ENCODE data around the gene PINLYP. TPM values are rescaled to one million over a fixed set of nuclear protein-coding genes. Genes with fewer than 3 reads are reported as not detected.
A peak's percentile ranks its signal among the peaks of the same experiment; 100 is the strongest.

PINLYP gene
- polyA plus RNA-seq, 3 donors, result 0.83 to 1.3 (median 0.93) TPM

GRCh38 chr19:43607238-43608205 is 31.9 kb downstream of the PINLYP start:
- Mint-ChIP-seq H3K4me1 (peaks cover 9% of the 10 kb centered on the region), H3K27me3 (ENCODE audit: low read depth in 3 of 3) (peaks cover 0 to 2% (median 0%) of the 10 kb centered on the region in 3 donors), H3K36me3 (peaks cover 19 to 25% of the 10 kb centered on the region in 2 donors), H3K27ac (peak overlapping the region in 2 of 7 donors; percentile 0 to 50), H3K9me3 (peaks cover 0 to 3% (median 0%) of the 10 kb centered on the region in 7 donors), H3K4me3 (peak overlapping the region; percentile 12 to 59)
- Histone ChIP-seq H3K4me3 (replicated peaks in 1 of 3; ENCODE audit: low read depth in 2 of 3, low read length in 3 of 3) (peak overlapping the region in 2 of 3 experiments; percentile 29 to 69), H3K9ac (ENCODE audit: insufficient read depth, low read length, poor library complexity, severe bottlenecking) (peak overlapping the region; percentile 59), H3K79me2 (ENCODE audit: insufficient read depth, low read length) (no peaks in the 10 kb centered on the region), H2AFZ (ENCODE audit: insufficient read depth, low read depth, low read length, poor library complexity, severe bottlenecking) (peak overlapping the region; percentile 83), H3K36me3 (replicated peaks in 1 of 2; ENCODE audit: control insufficient read depth in 1 of 2, insufficient read depth in 2 of 2, low read length in 2 of 2) (peaks cover 0 to 6% of the 10 kb centered on the region in 2 donors), H3K9me3 (replicated peaks in 1 of 2; ENCODE audit: control insufficient read depth in 1 of 2, insufficient read depth in 1 of 2, low read length in 2 of 2) (no peaks in the 10 kb centered on the region), H3K4me2 (replicated peaks; ENCODE audit: extremely low read depth, low read length, poor library complexity, severe bottlenecking) (peak overlapping the region; percentile 75), H3K27ac (ENCODE audit: low read depth in 1 of 2, low read length in 2 of 2) (peak overlapping the region in 1 of 2 donors; percentile 32), H3K27me3 (ENCODE audit: control insufficient read depth in 2 of 2, insufficient read depth in 2 of 2, low read length in 2 of 2) (no peaks in the 10 kb centered on the region), H4K20me1 (ENCODE audit: insufficient read depth, low read length) (no peaks in the 10 kb centered on the region), H3K4me1 (ENCODE audit: control insufficient read depth in 1 of 2, insufficient read depth in 2 of 2, low read length in 2 of 2) (peaks cover 6 to 11% of the 10 kb centered on the region in 2 donors)
- DNase-seq, result no peak
- no peak for TF ChIP-seq CTCF (IDR thresholded peaks at IDR 0.05)
- WGBS (ENCODE audit: insufficient coverage), result 51% methylated on average over 11 of the region's 28 CpGs
- intact Hi-C loops (cut with micrococcal nuclease), result no loop called here

DNA sequence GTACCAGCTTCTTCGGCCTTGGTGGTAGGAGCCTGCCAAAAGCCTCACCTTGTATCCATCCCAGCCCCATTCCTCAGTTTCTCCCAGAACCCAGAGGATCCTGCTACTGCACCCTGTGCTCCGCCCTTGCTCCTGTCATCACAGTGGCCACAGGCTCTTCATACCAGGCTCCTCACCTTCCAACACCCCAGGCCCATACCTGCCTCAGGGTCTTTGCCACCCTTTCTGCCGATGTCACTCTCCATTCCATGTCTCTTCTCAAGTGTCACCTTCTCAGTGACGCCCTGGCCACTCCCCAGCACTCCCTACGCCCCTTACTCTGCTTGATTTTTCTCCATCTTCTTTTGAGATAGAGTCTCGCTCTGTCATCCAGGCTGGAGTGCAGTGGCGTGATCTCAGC is 34.3 kb downstream of the PINLYP start:
- intact Hi-C loops (cut with micrococcal nuclease), result no loop called here

More for the DNA sequence above, 34.3 kb downstream of the PINLYP start:
- no peak for TF ChIP-seq CTCF (IDR thresholded peaks at IDR 0.05)
- no peak for DNase-seq
- Mint-ChIP-seq H3K4me1 (peaks cover 9% of the 10 kb centered on the region), H3K27ac (no peak overlapping the region), H3K9me3 (peaks cover 0 to 6% (median 0%) of the 10 kb centered on the region in 7 donors), H3K4me3 (no peak overlapping the region), H3K27me3 (ENCODE audit: low read depth in 3 of 3) (peaks cover 0 to 5% (median 0%) of the 10 kb centered on the region in 3 donors), H3K36me3 (peaks cover 34 to 37% of the 10 kb centered on the region in 2 donors)
- 86% methylated on average over 7 of the region's 7 CpGs for WGBS (ENCODE audit: insufficient coverage)
- H3K36me3 ChIP-seq (replicated peaks in 1 of 2; ENCODE audit: control insufficient read depth in 1 of 2, insufficient read depth in 2 of 2, low read length in 2 of 2), result no peaks in the 10 kb centered on the region
- no peaks in the 10 kb centered on the region for H3K79me2 ChIP-seq (ENCODE audit: insufficient read depth, low read length)
- no peaks in the 10 kb centered on the region for H3K9me3 ChIP-seq (replicated peaks in 1 of 2; ENCODE audit: control insufficient read depth in 1 of 2, insufficient read depth in 1 of 2, low read length in 2 of 2)
- no peak overlapping the region for H3K9ac ChIP-seq (ENCODE audit: insufficient read depth, low read length, poor library complexity, severe bottlenecking)
- no peak overlapping the region for H3K4me2 ChIP-seq (replicated peaks; ENCODE audit: extremely low read depth, low read length, poor library complexity, severe bottlenecking)
- no peak overlapping the region for H3K27ac ChIP-seq (ENCODE audit: low read depth in 1 of 2, low read length in 2 of 2)
- no peaks in the 10 kb centered on the region for H4K20me1 ChIP-seq (ENCODE audit: insufficient read depth, low read length)
- H3K27me3 ChIP-seq (ENCODE audit: control insufficient read depth in 2 of 2, insufficient read depth in 2 of 2, low read length in 2 of 2), result no peaks in the 10 kb centered on the region
- no peak overlapping the region for H3K4me3 ChIP-seq (replicated peaks in 1 of 3; ENCODE audit: low read depth in 2 of 3, low read length in 3 of 3)
- peaks cover 6 to 11% of the 10 kb centered on the region in 2 donors for H3K4me1 ChIP-seq (ENCODE audit: control insufficient read depth in 1 of 2, insufficient read depth in 2 of 2, low read length in 2 of 2)
- no peak overlapping the region for H2AFZ ChIP-seq (ENCODE audit: insufficient read depth, low read depth, low read length, poor library complexity, severe bottlenecking)

Data from CD14-positive monocyte (primary cell).